HG03565 (cell line): ENCODE data around the gene PRDM16.

Source experiments
- ATAC-seq: cut with Tn5 transposase; IDR thresholded peaks from one replicate; pipeline ENCODE4 v1.9.1; 2021; ENCODE audit warnings: mild to moderate bottlenecking, moderate library complexity; ENCODE audit not compliant: unreplicated experiment

The PRDM16 gene

DNA sequence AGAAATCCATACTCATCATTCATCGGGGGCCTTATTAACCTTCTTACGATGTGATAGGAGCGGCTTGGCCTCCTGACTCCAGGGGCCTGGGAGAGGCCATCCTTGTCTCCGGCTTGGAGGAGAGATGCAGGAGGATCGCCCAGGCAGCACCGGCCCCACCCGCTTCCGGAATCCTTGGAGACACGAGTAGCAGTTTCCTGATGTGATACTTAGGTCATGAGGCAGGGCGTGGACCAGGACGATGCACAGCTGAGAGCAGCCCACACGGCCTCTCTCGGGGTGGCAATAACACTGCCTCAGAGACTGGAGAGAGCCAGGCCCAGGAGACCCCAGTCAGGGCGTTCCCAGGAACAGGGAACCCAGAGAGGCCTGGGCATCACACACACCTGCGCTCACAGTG lies 221.9 kb downstream of the PRDM16 start:
- ATAC-seq = no peak

DNA sequence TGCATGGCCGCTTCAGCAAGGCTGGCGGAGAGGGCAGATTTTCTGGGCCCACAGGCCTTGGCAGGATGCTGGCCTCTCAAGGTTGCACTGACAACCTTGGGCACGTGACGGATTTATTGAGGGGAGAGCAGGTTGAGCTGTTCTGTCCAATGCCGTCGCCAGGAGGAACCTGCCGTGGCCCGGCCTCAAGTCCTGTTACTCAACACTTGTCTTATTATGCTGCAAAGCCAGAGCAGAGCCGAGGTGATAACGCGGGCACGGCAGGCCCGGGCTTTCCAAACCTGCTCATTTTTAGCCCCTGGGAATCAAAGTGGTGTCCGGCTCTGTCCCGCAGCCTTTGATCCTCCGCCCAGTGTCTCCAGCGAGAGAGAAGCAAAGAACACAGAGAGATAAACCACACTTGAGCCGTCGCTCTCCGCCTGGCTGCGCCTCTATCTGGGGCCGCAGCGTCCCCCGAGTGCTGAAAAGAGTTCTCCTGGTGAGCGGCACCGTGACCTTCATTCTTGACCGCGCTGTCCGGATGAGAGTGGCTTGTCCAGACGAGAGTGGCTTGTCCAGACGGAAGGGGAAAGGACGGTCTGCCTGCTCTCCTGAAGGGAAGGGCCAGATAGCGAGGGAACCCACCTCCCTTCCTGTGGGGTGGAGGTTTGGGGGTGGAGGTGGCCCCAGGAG lies 223.2 kb downstream of the PRDM16 start:
- no peak for ATAC-seq

DNA sequence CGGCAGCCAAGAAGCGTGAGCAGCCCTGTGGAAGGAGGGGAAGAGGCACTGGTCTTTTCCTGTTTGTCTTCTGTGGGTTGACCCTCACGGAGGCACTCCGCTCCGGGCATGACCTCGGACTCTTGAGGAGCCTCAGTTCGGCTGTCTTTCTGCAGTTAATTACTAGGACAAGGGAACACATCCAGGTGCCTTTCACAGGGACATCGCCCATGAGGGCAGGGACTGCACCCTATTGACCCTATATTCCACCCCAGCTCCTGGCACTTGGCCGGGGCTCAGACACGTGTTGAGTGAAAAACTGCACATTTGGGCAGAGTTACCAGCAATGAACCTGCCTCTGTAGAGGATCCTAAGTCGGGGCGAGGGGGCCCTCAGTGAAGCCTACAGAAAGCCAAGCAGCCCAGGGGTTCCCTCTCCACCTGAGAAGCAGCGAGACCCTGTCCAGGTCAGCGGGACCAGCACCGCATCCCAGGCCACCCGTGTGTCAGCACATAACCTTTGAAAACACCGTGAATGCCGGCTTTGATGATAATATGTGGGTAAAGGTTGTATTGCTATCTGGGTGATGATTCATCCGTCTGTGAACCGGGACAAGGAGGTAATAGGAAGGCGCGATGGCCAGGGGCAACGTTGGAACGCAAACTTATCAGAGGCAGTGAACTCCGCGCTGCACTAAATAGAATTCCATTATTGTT lies 224.0 kb downstream of the PRDM16 start:
- no peak for ATAC-seq

DNA sequence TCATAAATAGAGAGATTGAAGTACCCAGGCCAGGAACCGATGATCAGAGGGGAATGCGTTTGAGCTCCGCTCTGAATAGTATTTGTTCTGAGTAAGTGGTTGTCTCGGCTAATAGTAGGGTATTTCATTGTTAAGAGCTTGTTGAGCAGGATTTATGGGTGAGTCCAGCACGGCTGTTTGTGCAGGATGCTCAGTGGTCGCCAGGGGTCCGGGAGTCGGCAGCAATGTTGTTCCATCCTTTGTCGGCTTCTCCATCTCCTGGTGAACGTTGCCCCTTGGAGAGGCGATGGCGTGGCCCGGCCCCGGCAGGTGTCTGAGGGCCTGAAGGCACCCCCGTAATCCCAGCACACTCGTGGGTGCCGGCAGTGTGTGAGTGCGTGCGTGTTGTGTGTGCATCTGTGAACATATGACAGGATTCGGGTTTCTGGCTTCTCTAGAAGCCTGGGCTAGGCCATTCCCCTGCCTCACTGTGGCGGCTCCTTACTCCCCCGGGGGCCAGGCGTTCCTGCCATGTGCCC lies 224.6 kb downstream of the PRDM16 start:
- no peak for ATAC-seq

DNA sequence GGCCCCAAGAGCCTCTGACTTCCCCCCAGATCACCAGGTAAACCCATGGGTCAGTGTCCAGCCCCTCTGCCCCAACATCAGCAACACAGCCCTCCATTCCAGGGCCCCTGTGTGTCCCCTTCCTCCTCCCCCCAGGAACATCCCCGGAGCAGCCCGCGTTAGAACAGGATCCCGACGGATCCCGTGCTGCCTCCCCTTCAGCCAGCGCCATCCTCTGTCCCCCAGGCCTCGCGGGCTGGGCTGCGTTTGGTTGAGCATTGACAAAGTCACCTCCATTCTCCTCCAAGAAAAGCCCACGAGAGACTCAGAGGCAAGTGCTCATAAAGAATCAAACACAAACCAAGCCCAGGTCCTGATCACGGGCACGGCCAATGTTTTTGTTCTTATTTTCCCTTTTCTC lies 225.4 kb downstream of the PRDM16 start:
- ATAC-seq = no peak

DNA sequence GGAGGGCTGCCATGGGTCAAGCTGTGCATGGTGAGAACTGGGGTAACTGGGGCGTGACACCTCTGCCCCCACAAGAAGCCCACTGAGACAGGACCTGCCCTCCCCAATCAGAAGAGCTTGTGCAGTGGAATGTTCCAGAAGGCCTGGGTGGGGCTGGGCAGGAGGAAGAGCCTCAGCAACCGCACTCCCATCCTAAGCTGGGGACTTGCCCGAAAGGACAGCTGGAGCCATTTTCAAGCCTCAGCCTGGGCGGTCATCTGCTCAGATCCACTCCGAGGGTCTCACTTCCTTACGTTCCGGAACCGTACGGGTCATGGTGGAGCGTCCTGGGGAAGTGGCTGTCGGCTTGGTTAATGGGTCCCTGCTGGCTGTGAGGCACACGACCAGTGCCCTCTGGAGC lies 226.8 kb downstream of the PRDM16 start:
- ATAC-seq = no peak

DNA sequence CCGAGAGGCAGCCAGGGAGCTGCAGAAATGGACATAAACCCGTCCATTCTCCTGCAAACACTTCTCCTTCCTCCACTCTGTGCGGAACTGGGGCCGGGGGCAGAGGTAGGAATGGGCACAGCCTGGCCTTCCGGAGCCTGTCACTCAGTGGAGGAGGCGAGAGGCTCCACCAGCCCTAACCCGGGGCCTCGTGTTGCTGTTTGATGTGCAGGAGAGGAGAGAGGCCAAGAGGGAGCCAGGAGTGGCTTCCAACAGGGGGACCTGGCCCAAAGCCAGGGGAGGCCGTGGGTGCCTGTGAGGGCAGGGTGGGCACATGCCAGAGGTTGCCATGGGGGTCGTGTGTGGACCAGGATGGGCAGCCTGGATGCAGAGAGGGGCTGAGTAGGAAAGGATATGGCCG lies 227.3 kb downstream of the PRDM16 start:
- no peak for ATAC-seq

DNA sequence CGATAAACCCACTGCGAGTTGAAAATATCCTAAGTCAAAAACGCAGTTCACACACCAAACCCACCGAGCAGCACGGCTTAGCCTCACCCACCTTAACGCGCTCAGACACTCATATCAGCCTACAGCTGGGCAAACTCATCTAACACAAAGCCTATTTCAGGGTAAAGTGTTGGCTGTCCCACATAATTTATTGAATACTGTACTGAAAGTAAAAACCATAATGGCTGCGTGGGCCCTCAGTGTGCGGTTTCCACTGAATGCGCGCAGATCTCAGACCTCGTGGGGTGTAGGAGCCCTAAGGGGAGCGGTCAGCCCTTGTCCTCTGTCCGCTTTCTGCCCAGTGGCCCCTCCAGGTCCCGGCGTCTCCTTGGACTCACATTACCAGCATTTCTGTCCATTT lies 227.8 kb downstream of the PRDM16 start:
- no peak for ATAC-seq

DNA sequence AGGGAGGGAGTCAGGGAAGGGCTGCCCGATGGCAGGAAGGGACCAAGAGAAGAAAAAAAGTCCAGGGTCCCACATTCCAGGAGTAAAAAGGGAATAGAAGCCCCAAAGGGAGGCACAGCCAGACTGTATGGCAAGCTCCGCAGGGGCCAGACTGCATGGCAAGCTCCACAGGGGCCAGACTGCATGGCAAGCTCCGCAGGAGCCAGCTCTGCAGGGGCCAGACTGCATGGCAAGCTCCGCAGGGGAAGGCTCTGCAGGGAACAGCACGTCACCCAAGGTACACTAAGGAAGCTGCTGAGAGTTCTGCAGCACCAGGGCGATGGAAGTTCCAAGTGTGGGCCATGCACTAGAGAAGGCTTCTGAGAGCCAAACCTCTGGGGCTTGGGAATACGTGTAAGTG lies 228.8 kb downstream of the PRDM16 start:
- no peak for ATAC-seq

DNA sequence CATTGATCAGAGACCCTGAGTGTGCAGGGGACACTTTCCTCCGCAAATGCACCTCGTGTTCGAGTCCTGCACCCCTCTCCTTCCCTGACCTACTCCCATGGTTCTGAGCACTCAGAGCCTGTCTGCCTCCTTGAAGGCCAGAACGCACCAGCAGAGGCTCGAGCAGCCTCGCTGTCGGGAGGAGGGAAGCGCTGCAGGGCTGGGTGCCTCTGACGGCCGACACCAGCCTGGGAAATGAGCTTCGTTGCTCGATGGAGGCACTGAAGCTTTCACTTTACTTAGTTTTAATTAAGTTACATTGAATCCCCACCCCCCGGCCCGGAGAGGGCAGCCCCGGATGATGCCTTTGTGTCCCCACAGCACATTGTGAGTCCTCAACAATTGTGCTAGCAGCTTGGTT lies 229.2 kb downstream of the PRDM16 start:
- ATAC-seq = no peak

DNA sequence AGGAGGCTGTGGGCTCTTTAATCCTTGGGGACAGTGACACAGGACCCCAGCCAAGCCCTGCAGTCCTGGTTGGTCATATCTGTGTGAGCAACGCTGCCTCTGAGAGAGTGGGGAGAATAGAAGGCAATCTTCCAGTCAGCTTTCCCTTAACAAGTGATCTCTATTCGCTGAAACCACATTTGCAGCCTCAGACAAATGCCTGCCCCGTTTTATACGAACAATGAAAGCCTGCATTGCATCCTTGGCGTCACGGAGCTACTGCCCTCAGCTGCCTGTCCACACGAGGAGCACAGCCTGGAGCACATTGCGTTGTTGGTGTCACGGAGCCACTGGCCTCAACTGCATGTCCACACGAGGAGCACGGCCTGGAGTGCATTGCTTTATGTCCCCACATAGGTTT lies 235.2 kb downstream of the PRDM16 start:
- no peak for ATAC-seq

DNA sequence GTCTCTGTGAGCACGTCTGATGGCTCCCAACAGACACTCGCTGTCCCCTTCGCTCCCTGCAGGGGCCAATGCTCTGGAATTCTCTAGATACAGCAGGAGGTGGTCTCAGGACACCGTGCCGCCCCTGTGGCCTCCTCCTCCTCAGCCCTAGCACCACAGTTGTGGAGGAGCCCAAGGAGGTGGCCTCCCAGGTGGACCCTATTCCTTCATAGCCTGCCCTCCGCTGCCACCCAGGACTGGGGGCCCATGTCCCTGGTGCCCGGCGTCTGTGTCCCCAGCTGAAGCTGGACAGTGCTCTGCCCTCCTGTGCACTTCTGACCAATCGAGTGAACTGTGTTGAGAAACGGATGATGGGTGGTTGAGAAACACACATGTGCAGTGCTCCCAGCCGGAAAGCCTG lies 235.7 kb downstream of the PRDM16 start:
- ATAC-seq = no peak

DNA sequence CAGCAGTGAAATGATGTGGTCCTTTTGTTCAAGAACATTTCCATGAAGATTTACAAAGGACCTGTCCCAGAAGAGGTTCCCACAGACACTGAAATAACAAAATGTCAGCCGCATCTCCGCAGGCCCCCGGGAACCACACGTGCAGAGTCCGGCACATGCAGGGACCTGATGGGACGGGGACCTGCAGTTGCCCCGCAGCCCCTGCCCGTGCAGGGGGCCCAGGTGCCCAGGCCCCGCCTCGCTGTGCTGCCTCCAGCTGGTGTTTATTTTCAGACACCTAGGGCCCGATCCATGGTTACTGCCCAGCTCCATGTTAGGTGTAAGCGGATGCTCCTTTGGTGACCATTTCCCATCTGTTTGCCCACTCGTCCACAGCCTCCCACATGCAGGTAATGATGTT lies 236.2 kb downstream of the PRDM16 start:
- no peak for ATAC-seq

DNA sequence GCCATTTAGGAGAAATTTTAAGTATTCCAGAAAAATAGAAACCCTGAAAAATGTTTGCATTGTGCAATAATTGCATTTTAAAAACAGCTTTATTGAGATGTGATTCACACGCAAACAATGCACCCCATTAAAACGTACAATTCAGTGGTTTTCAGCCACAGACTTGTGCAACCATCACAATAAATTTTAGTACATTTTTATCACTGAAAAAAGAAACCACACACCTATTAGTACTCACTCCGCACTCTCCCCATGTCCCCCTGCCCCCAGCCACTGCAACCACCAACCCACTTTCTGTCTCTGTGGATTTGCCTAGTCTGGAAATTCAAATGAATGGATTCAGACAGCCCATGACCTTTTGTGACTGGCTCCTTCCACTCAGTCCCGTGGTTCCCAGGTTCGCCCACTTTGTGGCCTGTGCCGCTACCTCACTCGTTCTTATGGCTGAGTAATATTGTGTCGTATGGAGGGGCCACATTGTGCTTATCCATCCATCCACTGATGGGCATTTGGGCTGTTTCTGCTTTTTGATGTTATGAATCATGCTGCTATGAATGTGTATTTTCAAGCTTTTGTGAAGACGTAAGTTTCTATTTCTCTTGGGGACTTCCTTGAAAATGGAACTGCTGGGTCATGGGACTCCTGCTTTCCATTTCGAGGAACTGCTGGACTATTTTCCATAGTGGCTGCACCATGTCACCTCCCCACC lies 237.7 kb downstream of the PRDM16 start:
- no peak for ATAC-seq

DNA sequence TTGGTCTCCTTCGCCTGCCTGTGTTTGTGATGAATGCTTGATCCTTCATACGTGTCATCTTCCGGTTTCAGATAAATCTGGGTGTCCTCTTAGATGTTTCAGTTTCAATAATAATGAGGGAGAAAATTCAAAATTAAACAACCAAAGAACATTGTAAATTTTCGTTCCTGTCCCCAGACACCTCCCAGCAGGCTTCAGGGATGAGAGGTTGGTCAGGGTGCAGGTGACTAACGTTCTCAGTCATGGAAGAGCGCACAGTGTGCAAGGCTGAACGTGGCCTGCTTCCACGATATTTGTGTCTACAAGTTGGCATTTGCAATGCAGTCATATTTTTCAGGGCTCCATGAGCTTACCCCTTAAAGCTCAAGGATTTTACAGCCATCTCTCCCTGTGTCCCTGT lies 238.4 kb downstream of the PRDM16 start:
- ATAC-seq = no peak

DNA sequence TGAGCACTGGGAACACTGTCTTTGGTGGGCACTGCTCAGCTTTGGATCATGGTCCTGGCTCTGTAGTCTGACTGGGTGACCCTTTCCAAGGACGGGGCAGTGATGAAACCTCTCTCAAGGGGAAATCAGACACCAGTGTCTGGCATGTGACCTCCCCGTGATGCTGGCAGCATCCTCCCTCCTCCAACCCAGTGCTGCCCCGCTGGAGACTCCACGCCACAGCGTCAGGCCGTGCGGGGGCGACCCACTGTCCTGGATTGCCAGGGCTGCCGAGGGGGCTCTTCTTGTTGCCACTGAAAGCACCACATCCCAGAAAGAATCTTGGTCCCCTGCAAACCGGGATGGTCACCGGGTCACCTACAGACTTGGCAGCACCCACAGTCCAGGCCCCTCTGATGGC lies 239.1 kb downstream of the PRDM16 start:
- ATAC-seq = no peak

DNA sequence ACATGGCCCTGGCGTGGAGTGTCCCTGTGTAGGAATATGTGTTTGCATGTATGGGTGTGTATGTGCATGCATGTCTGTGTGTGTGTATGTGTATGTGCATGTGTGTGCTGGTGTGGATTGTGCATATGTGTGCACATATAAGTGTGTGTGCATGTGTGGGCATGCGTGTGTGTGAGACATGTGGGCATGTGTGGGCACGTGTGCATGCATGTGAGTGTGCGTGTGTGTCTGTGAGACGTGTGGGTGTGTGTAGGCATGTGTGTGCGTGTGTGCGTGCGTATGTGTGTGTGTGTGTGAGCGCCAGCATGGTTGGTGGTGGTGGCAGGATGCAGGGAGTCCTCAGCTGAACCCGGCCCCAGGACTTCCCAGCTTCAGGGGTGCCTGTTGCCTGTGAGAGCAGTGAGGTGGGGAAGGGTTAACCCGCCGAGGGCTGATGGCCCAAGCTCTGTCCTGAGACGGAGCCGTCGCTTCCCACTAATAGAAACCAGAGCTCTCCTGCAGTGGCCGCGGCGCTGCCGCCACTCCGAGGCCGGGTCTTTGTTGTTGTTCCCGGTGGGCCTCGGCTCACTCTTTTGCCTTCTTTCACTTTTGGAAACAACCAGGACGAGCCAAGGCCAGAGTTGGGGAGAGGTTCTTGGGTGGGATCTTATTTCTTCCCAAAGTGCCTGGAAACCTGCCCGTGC lies 241.9 kb downstream of the PRDM16 start:
- ATAC-seq = no peak

DNA sequence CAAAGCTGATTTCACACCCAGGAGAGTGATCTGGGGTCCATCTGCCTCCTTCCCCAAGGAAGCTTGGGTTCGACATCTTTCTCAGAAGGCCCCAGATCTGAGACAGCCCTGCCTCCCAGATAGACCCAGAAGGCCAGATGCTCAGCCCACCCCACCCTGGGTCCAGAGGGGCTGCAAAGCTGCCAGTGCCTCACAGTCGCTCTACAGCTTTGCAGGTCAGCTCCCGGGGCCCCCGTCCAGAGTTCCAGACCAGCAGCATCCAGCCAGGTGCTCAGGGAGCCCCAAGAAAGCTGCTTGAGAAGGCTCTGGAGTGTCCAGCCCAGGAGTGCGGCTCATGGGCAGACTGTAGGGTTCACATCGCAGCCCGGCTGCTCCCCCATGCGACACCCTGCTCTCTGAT lies 242.7 kb downstream of the PRDM16 start:
- ATAC-seq = no peak

DNA sequence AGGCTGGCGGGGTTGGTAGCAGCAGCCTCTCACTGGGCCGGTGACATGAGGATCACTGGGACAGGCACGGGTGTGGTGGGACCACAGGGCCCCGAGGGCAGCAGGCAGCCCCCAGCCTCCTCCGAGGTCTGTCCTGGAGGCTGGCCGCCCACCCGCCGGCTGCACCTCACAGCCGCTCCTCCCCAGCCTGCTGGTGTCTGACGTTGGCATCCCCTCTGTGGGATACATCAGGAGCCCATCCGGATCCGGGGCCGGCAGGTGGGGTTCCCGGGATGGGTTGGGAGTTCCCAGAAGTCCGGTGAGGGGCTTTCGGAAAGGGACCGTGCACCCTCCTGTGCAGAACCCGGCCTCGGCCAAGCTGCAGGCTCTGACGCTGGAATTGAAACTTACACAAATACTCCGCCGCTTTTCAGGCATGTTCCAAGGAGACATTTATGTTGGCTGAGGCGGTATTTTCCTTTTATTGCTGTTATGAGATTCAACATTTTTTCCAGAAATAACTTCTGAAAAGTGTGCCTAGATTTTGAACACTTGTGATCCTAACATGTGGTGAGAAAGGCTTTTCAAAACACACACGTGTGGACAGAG lies 243.4 kb downstream of the PRDM16 start:
- no peak for ATAC-seq

DNA sequence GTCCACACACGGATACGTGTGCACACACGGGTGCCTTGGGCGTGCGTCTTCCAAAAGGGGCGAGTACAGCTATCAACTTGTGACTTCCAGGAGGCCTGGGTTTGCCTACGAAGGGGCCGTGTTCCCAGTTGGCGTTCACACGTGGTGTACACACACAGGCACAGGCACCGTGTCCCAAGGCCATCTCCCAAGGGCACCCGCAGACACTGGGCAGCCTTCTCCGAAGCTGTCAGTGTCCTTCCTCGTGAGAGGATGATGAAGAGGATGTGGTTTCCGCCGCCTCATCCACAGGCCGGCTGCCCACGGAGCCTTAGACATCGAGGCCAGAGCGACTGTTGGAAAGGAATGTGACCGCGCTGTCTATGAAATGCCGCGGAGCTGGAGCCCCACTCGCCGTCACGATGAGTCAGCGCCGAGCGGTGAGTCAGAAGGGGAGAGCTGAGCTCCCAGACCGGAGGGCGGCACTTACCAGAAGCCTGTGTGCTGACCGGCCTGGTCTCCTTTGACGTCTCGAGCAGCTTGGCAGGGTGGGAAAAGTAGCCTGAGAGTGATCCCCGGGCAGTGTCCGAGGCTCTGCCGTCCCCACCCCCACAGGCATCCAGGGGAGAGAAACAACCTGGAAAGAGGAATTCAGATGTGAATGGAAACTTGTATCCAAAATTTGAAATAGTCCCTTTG lies 244.0 kb downstream of the PRDM16 start:
- ATAC-seq = no peak

DNA sequence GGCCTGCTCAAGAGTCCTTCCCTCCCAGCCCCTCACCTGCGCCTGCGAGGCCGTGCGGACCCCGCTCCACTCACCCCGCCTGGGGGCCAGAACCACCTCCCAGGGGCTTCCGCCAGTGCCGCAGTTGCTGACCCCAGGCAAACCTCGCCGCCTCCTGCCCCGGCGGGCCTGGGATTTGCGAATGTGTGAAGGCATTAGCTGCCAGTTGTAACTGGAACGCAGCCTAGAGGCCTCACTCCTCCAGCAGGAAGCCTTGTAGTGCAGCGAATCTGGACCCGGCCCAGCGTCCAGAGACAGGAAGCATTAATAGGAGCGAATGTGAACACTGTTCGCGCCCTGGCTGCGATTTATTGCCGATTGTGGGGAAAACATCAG lies 244.6 kb downstream of the PRDM16 start:
- ATAC-seq = no peak
